ENCODE results near the gene UQCRH. TPM values are rescaled to one million over a fixed set of nuclear protein-coding genes. Genes with fewer than 3 reads are reported as not detected.

UQCRH gene
- total and polyA plus RNA-seq, 8 donors = 200 to 710 (median 359) TPM

GRCh38 chr1:46342084-46342656 lies 38.7 kb downstream of the UQCRH start:
- TF ChIP-seq POLR2A (IDR thresholded peaks at IDR 0.05) (no peak), POLR2AphosphoS5 (IDR thresholded peaks at IDR 0.05) (no peak), CTCF (IDR thresholded peaks at IDR 0.05) (no peak), EP300 (IDR thresholded peaks at IDR 0.05) (no peak)
- 91 to 94% (median 93%) methylated on average over 6 of the region's 6 CpGs for WGBS, 5 donors
- peak in 1 of 2 donors; percentile 29 for DNase-seq
- no peaks in the 10 kb centered on the region for H3K27me3 ChIP-seq
- H3K9me3 ChIP-seq = no peaks in the 10 kb centered on the region
- H3K4me1 ChIP-seq = peaks cover 9 to 30% (median 14%) of the 10 kb centered on the region in 4 donors
- intact Hi-C loops (cut with DNase I; ENCODE audit: low total_unique reads) = loop anchor here (5.0 kb wide), 1 partner anchor 35 kb away; no protein-coding TSS in a partner anchor
- peak overlapping the region in 1 of 4 donors; percentile 67 for H3K4me3 ChIP-seq
- H3K27ac ChIP-seq = peak overlapping the region; percentile 92 to 99 (median 99)
- peaks cover 16 to 53% (median 43%) of the 10 kb centered on the region in 4 donors for H3K36me3 ChIP-seq

GRCh38 chr1:46342677-46343350 lies 39.3 kb downstream of the UQCRH start:
- Histone ChIP-seq H3K4me3 (no peak overlapping the region), H3K27me3 (no peaks in the 10 kb centered on the region), H3K4me1 (peaks cover 14 to 37% (median 21%) of the 10 kb centered on the region in 4 donors), H3K9me3 (no peaks in the 10 kb centered on the region), H3K36me3 (peaks cover 19 to 56% (median 50%) of the 10 kb centered on the region in 4 donors), H3K27ac (peak overlapping the region in 3 of 5 donors; percentile 3 to 99 (median 14))
- TF ChIP-seq CTCF (IDR thresholded peaks at IDR 0.05) (no peak), EP300 (IDR thresholded peaks at IDR 0.05) (no peak), POLR2AphosphoS5 (IDR thresholded peaks at IDR 0.05) (no peak), POLR2A (IDR thresholded peaks at IDR 0.05) (no peak)
- intact Hi-C loops (cut with DNase I; ENCODE audit: low total_unique reads) = loop anchor here (5.0 kb wide), 1 partner anchor 36 kb away; no protein-coding TSS in a partner anchor
- DNase-seq = no peak
- WGBS, 5 donors = 76 to 91% (median 85%) methylated on average over 8 of the region's 8 CpGs

- peaks cover 19 to 57% (median 51%) of the 10 kb centered on the region in 4 donors for H3K36me3 ChIP-seq
- no peak for TF ChIP-seq CTCF (IDR thresholded peaks at IDR 0.05)
- H3K4me3 ChIP-seq = no peak overlapping the region
- H3K27ac ChIP-seq = peak overlapping the region in 1 of 5 donors; percentile 99
- no peak for DNase-seq
- intact Hi-C loops (cut with DNase I; ENCODE audit: low total_unique reads) = loop anchor here (5.0 kb wide), 1 partner anchor 36 kb away; no protein-coding TSS in a partner anchor
- H3K4me1 ChIP-seq = peaks cover 19 to 42% (median 24%) of the 10 kb centered on the region in 4 donors
- WGBS, 5 donors = 88 to 94% (median 90%) methylated on average over 4 of the region's 4 CpGs
- H3K27me3 ChIP-seq = no peaks in the 10 kb centered on the region
- no peaks in the 10 kb centered on the region for H3K9me3 ChIP-seq
Measured at GRCh38 chr1:46343351-46343695, 39.8 kb downstream of the UQCRH start.

- TF ChIP-seq POLR2AphosphoS5 (IDR thresholded peaks at IDR 0.05) (no peak), EP300 (IDR thresholded peaks at IDR 0.05) (no peak), POLR2A (IDR thresholded peaks at IDR 0.05) (no peak), CTCF (IDR thresholded peaks at IDR 0.05) (no peak)
- no peak for DNase-seq
- no peak overlapping the region for H3K4me3 ChIP-seq
- WGBS, 5 donors = 75 to 95% (median 89%) methylated on average over 4 of the region's 4 CpGs
- H3K4me1 ChIP-seq = peaks cover 19 to 43% (median 24%) of the 10 kb centered on the region in 4 donors
- peak overlapping the region in 1 of 5 donors; percentile 99 for H3K27ac ChIP-seq
- H3K9me3 ChIP-seq = no peaks in the 10 kb centered on the region
- H3K36me3 ChIP-seq = peaks cover 19 to 58% (median 52%) of the 10 kb centered on the region in 4 donors
- intact Hi-C loops (cut with DNase I; ENCODE audit: low total_unique reads) = loop anchor here (5.0 kb wide), 1 partner anchor 36 kb away; no protein-coding TSS in a partner anchor
- no peaks in the 10 kb centered on the region for H3K27me3 ChIP-seq
Measured at GRCh38 chr1:46343705-46344104, 40.2 kb downstream of the UQCRH start.

All from stomach (tissue), 9 donors.